Panc1 (cell line): ENCODE measurements around the gene IGFBP4. TPM values are rescaled to one million over a fixed set of nuclear protein-coding genes. Genes with fewer than 3 reads are reported as not detected.

Source experiments
- ATAC-seq: fragments of 200-7000 bp; cut with Tn5 transposase; 2 replicates; pipeline ENCODE4 v1.9.1; 2020; ENCODE audit warnings: mild to moderate bottlenecking, moderate library complexity
- BruUV-seq: library from RNA; stranded (reverse); fragments of 400-500 nt; replicated peaks from 2 replicates; lab custom pipeline; 2021; lab: Mats Ljungman, UMichigan
- CTCF ChIA-PET: fragments of 300-600 bp; sonication (Branson Sonifier 250); formaldehyde crosslinking; loops from one replicate; lab custom pipeline; 2022; ENCODE audit warnings: antibody characterized with exemption; lab: Charles Lee
- POLR2A ChIA-PET: fragments of 300-600 bp; sonication (Branson Sonifier 250); formaldehyde crosslinking; loops from one replicate; lab custom pipeline; 2022; ENCODE audit warnings: antibody characterized with exemption; lab: Charles Lee
- DNase-seq: peaks from one replicate; pipeline ENCODE4 v3.0.0-alpha.2; 2010; ENCODE audit warnings: low read depth, low spot score
- H3K27ac ChIP-seq: 2 replicates; pipeline ENCODE4 v1.5.1; 2011; ENCODE audit warnings: mild to moderate bottlenecking, low read length, inconsistent platforms
- H3K27me3 ChIP-seq: fragments of 200-500 bp; sonication (Bioruptor generic); 2 replicates; pipeline ENCODE4 v1.6.0; 2014; ENCODE audit warnings: low read length, inconsistent platforms; ENCODE audit not compliant: control insufficient read depth, insufficient read depth
- H3K36me3 ChIP-seq: fragments of 200-500 bp; sonication (Bioruptor generic); 2 replicates; pipeline ENCODE4 v1.5.1; 2014; ENCODE audit warnings: inconsistent platforms, mild to moderate bottlenecking, low read length, moderate library complexity; ENCODE audit not compliant: control insufficient read depth, insufficient read depth
- H3K4me1 ChIP-seq: 2 replicates; pipeline ENCODE4 v1.5.1; 2011; ENCODE audit warnings: inconsistent platforms, mild to moderate bottlenecking, low read length, moderate library complexity; ENCODE audit not compliant: control insufficient read depth, insufficient read depth
- H3K4me3 ChIP-seq, 2 experiments: 2 replicates each; pipeline ENCODE4 v1.5.1; 2011 to 2012; ENCODE audit warnings: low read depth in 2 of 2, low read length in 2 of 2, mild to moderate bottlenecking in 2 of 2, inconsistent platforms in 1 of 2, moderate library complexity in 1 of 2
- H3K9me3 ChIP-seq: fragments of 200-500 bp; sonication (Bioruptor generic); 2 replicates; pipeline ENCODE4 v1.5.1; 2014; ENCODE audit warnings: low read depth, mild to moderate bottlenecking, inconsistent platforms, low read length, moderate library complexity; ENCODE audit not compliant: control insufficient read depth, insufficient read depth
- CTCF ChIP-seq: fragments of 450-650 bp; IDR thresholded peaks from 2 replicates; pipeline ENCODE4 v1.5.1; 2017; ENCODE audit warnings: mild to moderate bottlenecking
- POLR2AphosphoS5 ChIP-seq: IDR thresholded peaks from 2 replicates; pipeline ENCODE4 v1.6.1; 2012; ENCODE audit warnings: mild to moderate bottlenecking, low read depth, low read length, moderate library complexity
- REST ChIP-seq, 2 experiments: IDR thresholded peaks; 2 replicates each; pipeline ENCODE4 v1.6.1; 2011 to 2012; ENCODE audit warnings: low read depth in 2 of 2, control low read depth in 1 of 2, low read length in 1 of 2, mild to moderate bottlenecking in 1 of 2, moderate library complexity in 1 of 2; ENCODE audit not compliant: insufficient read depth in 1 of 2
- SIN3A ChIP-seq: IDR thresholded peaks from 2 replicates; pipeline ENCODE4 v1.6.1; 2012; ENCODE audit warnings: low read depth, mild to moderate bottlenecking, low read length, moderate library complexity, borderline replicate concordance; ENCODE audit not compliant: insufficient read depth
- TCF7L2 ChIP-seq: IDR thresholded peaks from 2 replicates; pipeline ENCODE4 v1.6.1; 2011; ENCODE audit warnings: mild to moderate bottlenecking, low read depth, low read length, inconsistent platforms
- in situ Hi-C: cut with HindIII; loops from 2 replicates; pipeline ENCODE4 v1.10.0; 2016; ENCODE audit warnings: low sequenced_read_pairs, low pct_unique_long_range_greater_than_20kb
- intact Hi-C: fragments of 100-400 bp; cut with micrococcal nuclease; formaldehyde crosslinking; loops from one replicate; pipeline ENCODE4 v1.10.0; 2022; ENCODE audit not compliant: unreplicated experiment
- total RNA-seq: library from RNA; stranded (reverse); gene quantifications from one replicate; pipeline ENCODE4 v1.2.1, GENCODE V29; 2021; ENCODE audit not compliant: unreplicated experiment

IGFBP4 gene
- total RNA-seq, 1 experiment from 2014 or later = 27.1 TPM

- ChIA-PET CTCF (no interaction called here), POLR2A (interaction anchor here (0.6 kb wide), 1 partner anchor 44 kb away, joined by 4 read pairs; no protein-coding TSS in a partner anchor)
- no TSS peak for BruUV-seq
- Histone ChIP-seq H3K27ac (no peak overlapping the region), H3K9me3 (no peaks in the 10 kb centered on the region), H3K4me3 (no peak overlapping the region), H3K36me3 (no peaks in the 10 kb centered on the region), H3K4me1 (peaks cover 10% of the 10 kb centered on the region), H3K27me3 (no peaks in the 10 kb centered on the region)
- ATAC-seq (no peak), DNase-seq (no peak)
- TF ChIP-seq SIN3A (no peak), POLR2AphosphoS5 (no peak), CTCF (no peak)
- intact Hi-C loops = no loop called here
- in situ Hi-C loops = no loop called here
Observed at GRCh38 chr17:40493697-40494096, 50.4 kb downstream of the IGFBP4 start.

- BruUV-seq = no TSS peak
- H3K9me3 ChIP-seq = no peaks in the 10 kb centered on the region
- ChIA-PET CTCF (interaction anchor here (0.6 kb wide), 1 partner anchor 24 kb away, joined by 3 read pairs; no protein-coding TSS in a partner anchor), POLR2A (no interaction called here)
- DNase-seq (no peak), ATAC-seq (no peak)
- no peak overlapping the region for H3K27ac ChIP-seq
- H3K4me3 ChIP-seq = no peak overlapping the region
- H3K27me3 ChIP-seq = no peaks in the 10 kb centered on the region
- in situ Hi-C loops = loop anchor here (5.0 kb wide), 1 partner anchor 37 kb away; no protein-coding TSS in a partner anchor
- intact Hi-C loops = no loop called here
- no peaks in the 10 kb centered on the region for H3K36me3 ChIP-seq
- H3K4me1 ChIP-seq = peaks cover 16% of the 10 kb centered on the region
- TF ChIP-seq TCF7L2 (no peak), POLR2AphosphoS5 (no peak), SIN3A (no peak), REST (IDR thresholded peaks at IDR 0.05; ENCODE audit: insufficient read depth in 1 of 2, low read depth in 2 of 2, low read length in 1 of 2) (no peak), CTCF (no peak)
Observed at GRCh38 chr17:40495140-40495539, 51.9 kb downstream of the IGFBP4 start.
